Measurements from ENCODE around the gene ZNF827. TPM values are rescaled to one million over a fixed set of nuclear protein-coding genes. Genes with fewer than 3 reads are reported as not detected.

ZNF827 gene
- total RNA-seq, 1 donor from 2014 or later: 19.5 TPM

GRCh38 chr4:145732001-145732815 is 206.4 kb downstream of the ZNF827 start:
- no peak for TF ChIP-seq CTCF (IDR thresholded peaks at IDR 0.05)
- DNase-seq (ENCODE audit: low spot score in 2 of 2): no peak
- Histone ChIP-seq H3K36me3 (no peaks in the 10 kb centered on the region), H3K4me1 (peaks cover 13 to 30% of the 10 kb centered on the region in 2 donors), H3K4me3 (peak overlapping the region; percentile 74 to 77), H3K27me3 (no peaks in the 10 kb centered on the region), H3K27ac (peak overlapping the region; percentile 99), H3K9me3 (no peaks in the 10 kb centered on the region)
- intact Hi-C loops (cut with DNase I): loop anchor here (1.0 to 5.0 kb wide), 3 partner anchors 204 to 790 kb away; partner anchors contain the start of genes LSM6 and SLC10A7

GRCh38 chr4:145731028-145731427 is 207.6 kb downstream of the ZNF827 start:
- DNase-seq (ENCODE audit: low spot score in 2 of 2): no peak
- peaks cover 11 to 22% of the 10 kb centered on the region in 2 donors for H3K4me1 ChIP-seq
- H3K4me3 ChIP-seq: no peak overlapping the region
- TF ChIP-seq CTCF (IDR thresholded peaks at IDR 0.05): no peak
- no peaks in the 10 kb centered on the region for H3K9me3 ChIP-seq
- H3K36me3 ChIP-seq: no peaks in the 10 kb centered on the region
- no peak overlapping the region for H3K27ac ChIP-seq
- intact Hi-C loops (cut with DNase I): loop anchor here (5.0 kb wide), 2 partner anchors 446 to 791 kb away; partner anchors contain the start of genes LSM6 and SLC10A7
- H3K27me3 ChIP-seq: no peaks in the 10 kb centered on the region

GRCh38 chr4:145730026-145730425 is 208.6 kb downstream of the ZNF827 start:
- no peak for TF ChIP-seq CTCF (IDR thresholded peaks at IDR 0.05)
- H3K36me3 ChIP-seq: no peaks in the 10 kb centered on the region
- no peaks in the 10 kb centered on the region for H3K27me3 ChIP-seq
- no peaks in the 10 kb centered on the region for H3K9me3 ChIP-seq
- peaks cover 7 to 12% of the 10 kb centered on the region in 2 donors for H3K4me1 ChIP-seq
- intact Hi-C loops (cut with DNase I): loop anchor here (5.0 kb wide), 2 partner anchors 447 to 792 kb away; partner anchors contain the start of genes LSM6 and SLC10A7
- no peak overlapping the region for H3K27ac ChIP-seq
- DNase-seq (ENCODE audit: low spot score in 2 of 2): no peak
- H3K4me3 ChIP-seq: no peak overlapping the region

GRCh38 chr4:145723336-145723735 is 215.3 kb downstream of the ZNF827 start:
- Histone ChIP-seq H3K4me1 (no peaks in the 10 kb centered on the region), H3K4me3 (no peak overlapping the region), H3K36me3 (no peaks in the 10 kb centered on the region), H3K27me3 (no peaks in the 10 kb centered on the region), H3K9me3 (no peaks in the 10 kb centered on the region), H3K27ac (no peak overlapping the region)
- TF ChIP-seq CTCF (IDR thresholded peaks at IDR 0.05): no peak
- intact Hi-C loops (cut with DNase I): no loop called here
- DNase-seq (ENCODE audit: low spot score in 2 of 2): no peak

GRCh38 chr4:145722561-145722960 is 216.1 kb downstream of the ZNF827 start:
- no peak for TF ChIP-seq CTCF (IDR thresholded peaks at IDR 0.05)
- intact Hi-C loops (cut with DNase I): no loop called here
- Histone ChIP-seq H3K36me3 (no peaks in the 10 kb centered on the region), H3K27ac (no peak overlapping the region), H3K27me3 (no peaks in the 10 kb centered on the region), H3K4me1 (no peaks in the 10 kb centered on the region), H3K9me3 (no peaks in the 10 kb centered on the region), H3K4me3 (no peak overlapping the region)
- DNase-seq (ENCODE audit: low spot score in 2 of 2): no peak

Measured in ascending aorta (tissue), 2 donors.